ENCODE results near the gene LTBP1. TPM values are rescaled to one million over a fixed set of nuclear protein-coding genes. Genes with fewer than 3 reads are reported as not detected.

LTBP1 gene
- total and polyA plus RNA-seq, 2 of the 13 experiments (the other 11 are each of a cell fraction or from before 2014, with no cell fraction given): 0.12 to 0.22 TPM

GRCh38 chr2:33314541-33314940 is 367.8 kb downstream of the LTBP1 start:
- Histone ChIP-seq H3K4me1 (ENCODE audit: insufficient read depth, low read length) (no peaks in the 10 kb centered on the region), H3K9me3 (ENCODE audit: low read length) (no peaks in the 10 kb centered on the region), H3K36me3 (replicated peaks in 1 of 2; ENCODE audit: control insufficient read depth in 1 of 2, insufficient read depth in 2 of 2, low read length in 2 of 2) (no peaks in the 10 kb centered on the region), H4K20me1 (ENCODE audit: insufficient read depth, low read length) (no peaks in the 10 kb centered on the region), H3K27ac (ENCODE audit: extremely low read length, insufficient read depth, low read length) (no peak overlapping the region), H3K79me2 (ENCODE audit: insufficient read depth, low read length) (no peaks in the 10 kb centered on the region), H3K27me3 (ENCODE audit: control insufficient read depth in 1 of 2, insufficient read depth in 2 of 2, low read length in 2 of 2) (peaks cover 0 to 3% of the 10 kb centered on the region in 2 experiments; a peak in 3 of 5 replicates), H2AFZ (ENCODE audit: low read length) (no peak overlapping the region), H3K4me2 (ENCODE audit: low read depth, low read length) (no peak overlapping the region), H3K4me3 (replicated peaks in 1 of 3; ENCODE audit: insufficient read depth in 1 of 3, low read depth in 2 of 3, low read length in 3 of 3) (no peak overlapping the region), H3K9ac (ENCODE audit: insufficient read depth, low read depth, low read length) (no peak overlapping the region)
- no peak for ATAC-seq
- FAIRE-seq: no peak
- in situ Hi-C loops (cut with HindIII; ENCODE audit: extremely low pct_ligation_motif_present, low pct_unique_long_range_greater_than_20kb): no loop called here
- no peak for DNase-seq (ENCODE audit: low spot score)
- intact Hi-C loops (cut with micrococcal nuclease; ENCODE audit: unreplicated experiment): no loop called here
- ChIA-PET POLR2A (no interaction called here), CTCF (ENCODE audit: low intra/inter-chr PET ratio, low total read pairs) (no interaction called here)
- TF ChIP-seq YEATS4 (CRISPR knock-in tag; IDR thresholded peaks at IDR 0.05; ENCODE audit: borderline replicate concordance) (no peak), ZNF609 (CRISPR knock-in tag; IDR thresholded peaks at IDR 0.05; ENCODE audit: borderline replicate concordance) (no peak)
- TF ChIP-seq, protein P1, sequence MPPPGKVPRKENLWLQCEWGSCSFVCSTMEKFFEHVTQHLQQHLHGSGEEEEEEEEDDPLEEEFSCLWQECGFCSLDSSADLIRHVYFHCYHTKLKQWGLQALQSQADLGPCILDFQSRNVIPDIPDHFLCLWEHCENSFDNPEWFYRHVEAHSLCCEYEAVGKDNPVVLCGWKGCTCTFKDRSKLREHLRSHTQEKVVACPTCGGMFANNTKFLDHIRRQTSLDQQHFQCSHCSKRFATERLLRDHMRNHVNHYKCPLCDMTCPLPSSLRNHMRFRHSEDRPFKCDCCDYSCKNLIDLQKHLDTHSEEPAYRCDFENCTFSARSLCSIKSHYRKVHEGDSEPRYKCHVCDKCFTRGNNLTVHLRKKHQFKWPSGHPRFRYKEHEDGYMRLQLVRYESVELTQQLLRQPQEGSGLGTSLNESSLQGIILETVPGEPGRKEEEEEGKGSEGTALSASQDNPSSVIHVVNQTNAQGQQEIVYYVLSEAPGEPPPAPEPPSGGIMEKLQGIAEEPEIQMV (CRISPR knock-in tag; IDR thresholded peaks at IDR 0.05; ENCODE audit: low read depth): no peak
- TF ChIP-seq, protein P2, sequence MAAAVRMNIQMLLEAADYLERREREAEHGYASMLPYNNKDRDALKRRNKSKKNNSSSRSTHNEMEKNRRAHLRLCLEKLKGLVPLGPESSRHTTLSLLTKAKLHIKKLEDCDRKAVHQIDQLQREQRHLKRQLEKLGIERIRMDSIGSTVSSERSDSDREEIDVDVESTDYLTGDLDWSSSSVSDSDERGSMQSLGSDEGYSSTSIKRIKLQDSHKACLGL (CRISPR knock-in tag; IDR thresholded peaks at IDR 0.05): no peak
- no TSS peak for BruUV-seq (replicated peaks)

All from HepG2 (cell line).